ENCODE measurements around the gene NRG3.

DNA sequence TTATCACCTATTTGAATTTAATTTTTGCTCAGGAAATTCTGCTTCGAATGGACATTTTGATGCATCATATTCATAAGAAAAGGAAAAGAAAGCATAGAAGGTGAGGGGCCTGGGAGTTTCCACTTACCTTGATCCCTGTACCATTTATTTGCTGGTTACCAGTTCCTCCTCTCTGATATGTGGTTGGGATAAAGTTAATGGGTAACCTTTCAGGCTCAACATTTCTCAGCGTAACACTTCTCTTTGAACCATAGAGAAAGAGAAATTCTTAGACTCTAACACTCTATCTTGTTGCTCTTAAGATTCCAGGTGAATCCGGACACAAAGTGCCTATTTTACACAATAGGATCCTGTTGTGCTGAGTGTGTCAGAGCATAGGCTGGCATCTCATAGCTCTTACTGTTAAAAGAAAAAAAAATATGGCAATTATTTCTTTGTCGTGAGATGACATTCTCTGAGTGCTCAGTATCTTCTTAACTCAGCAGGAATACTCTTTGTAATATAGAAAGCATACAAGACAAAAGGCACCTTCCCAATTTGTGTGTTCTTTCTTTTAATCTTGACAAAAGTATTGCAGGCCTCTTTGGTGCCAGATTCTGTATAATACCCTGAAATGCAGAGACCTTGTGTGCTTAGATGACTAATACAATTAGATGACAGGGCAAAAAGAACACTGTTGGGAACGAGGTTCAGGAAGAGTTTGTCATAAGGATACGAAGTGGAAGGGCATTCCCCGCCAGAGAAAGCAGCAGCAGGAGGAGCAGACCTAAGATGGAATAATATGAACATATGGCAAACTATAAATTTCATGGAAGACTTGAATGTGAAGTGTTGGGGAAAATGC, 689.6 kb downstream of the NRG3 start:
- TF ChIP-seq, protein P1, sequence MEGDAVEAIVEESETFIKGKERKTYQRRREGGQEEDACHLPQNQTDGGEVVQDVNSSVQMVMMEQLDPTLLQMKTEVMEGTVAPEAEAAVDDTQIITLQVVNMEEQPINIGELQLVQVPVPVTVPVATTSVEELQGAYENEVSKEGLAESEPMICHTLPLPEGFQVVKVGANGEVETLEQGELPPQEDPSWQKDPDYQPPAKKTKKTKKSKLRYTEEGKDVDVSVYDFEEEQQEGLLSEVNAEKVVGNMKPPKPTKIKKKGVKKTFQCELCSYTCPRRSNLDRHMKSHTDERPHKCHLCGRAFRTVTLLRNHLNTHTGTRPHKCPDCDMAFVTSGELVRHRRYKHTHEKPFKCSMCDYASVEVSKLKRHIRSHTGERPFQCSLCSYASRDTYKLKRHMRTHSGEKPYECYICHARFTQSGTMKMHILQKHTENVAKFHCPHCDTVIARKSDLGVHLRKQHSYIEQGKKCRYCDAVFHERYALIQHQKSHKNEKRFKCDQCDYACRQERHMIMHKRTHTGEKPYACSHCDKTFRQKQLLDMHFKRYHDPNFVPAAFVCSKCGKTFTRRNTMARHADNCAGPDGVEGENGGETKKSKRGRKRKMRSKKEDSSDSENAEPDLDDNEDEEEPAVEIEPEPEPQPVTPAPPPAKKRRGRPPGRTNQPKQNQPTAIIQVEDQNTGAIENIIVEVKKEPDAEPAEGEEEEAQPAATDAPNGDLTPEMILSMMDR (IDR thresholded peaks at IDR 0.05; ENCODE audit: low read length): no peak
- TF ChIP-seq EZH2 (IDR thresholded peaks at IDR 0.05; ENCODE audit: borderline replicate concordance, low read length): no peak
